Effector CD8-positive, alpha-beta T cell (primary cell): Measurements from ENCODE around the gene MOG.
A peak's percentile ranks its signal among the peaks of the same experiment; 100 is the strongest.

Experiments
- DNase-seq: peaks from one replicate; lab custom pipeline; 2025; lab: John Stamatoyannopoulos, UW
- total RNA-seq, 4 experiments: gene quantifications; one replicate each; lab custom pipeline; 2026; lab: John Stamatoyannopoulos, UW

MOG gene
- 0 reads per million in 4 experiments for total RNA-seq

DNA sequence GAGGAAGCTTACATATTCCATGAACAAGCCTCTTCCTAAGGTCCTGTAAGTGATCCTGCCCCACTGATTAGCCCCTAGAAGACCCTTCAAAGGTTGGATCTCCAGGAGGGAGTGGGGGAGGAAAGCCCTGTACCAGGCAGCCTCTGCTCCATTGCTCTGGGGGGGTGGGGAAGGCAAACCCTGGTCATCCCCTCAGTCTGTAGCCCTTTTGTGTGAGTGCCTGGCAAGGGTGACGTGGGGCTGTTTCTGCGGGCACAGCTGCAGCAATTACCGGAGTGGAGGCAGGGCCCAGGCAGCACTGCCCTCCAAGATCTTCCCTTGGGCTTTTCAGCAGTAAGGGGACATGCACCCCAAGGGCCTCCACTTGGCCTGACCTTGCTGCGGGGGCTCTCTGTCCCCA is at the start of gene MOG:
TSS of gene MOG (plus strand) at position 295 of the 400 bp plus-strand sequence. CDS start 118 bp downstream, outside the sequence.
- DNase-seq = no peak

DNA sequence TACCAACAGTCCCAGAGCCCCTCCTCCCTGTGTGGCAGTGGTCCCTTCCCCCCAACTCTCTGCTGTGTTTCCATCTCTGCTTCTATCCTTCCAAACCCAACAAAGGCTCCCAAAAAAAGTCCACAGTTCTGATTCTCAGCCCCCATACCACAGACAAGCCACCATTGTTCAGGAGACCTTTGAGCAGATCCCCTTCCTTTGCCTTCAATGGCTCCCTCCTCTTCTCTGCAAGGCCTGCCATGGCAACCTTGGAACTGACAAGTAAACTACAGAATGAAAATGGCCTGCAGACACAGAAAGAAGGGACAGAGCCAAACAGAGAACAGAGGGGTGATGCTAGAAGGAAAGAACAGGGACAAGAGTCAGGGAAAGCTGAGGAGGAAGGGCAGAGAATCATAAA is 48.8 kb upstream of the MOG start:
- DNase-seq = no peak

DNA sequence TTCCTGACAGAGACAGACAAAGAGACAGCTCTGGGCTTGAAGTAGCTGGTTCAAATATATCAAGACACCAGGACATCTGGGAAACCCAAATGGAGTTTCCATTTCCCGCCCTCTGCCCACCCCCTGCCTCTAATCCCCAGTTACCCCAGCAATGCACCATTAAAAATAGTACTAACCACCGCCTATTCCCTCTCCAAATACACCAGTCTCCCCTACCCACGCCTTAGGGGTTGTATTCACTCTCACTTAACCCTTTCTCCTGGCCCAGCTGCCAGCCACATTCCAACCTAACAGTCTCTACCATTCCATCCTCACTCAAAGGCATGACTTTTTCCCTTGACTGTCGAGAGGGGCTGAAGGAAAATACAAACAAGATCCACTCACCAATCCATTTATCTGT is 46.4 kb upstream of the MOG start:
- DNase-seq = no peak

DNA sequence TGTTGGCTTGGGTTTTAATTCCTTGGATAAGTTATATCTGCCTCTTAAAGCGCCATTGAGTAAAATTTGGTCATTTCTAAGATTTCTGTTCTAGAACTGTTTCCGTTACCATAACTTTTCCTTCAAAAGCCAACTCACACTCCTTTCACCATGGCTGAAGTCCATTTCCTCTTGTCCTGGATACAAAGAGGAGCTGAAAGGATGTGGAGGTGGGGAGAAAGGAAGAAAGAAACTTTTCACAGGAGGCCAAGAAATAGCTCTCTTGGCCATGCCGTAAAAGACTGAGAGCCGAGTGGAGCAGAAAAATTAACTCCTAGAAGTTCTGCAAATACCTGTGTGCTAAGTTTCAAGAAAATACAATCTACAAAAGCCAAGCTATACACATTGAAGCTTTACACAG is 45.5 kb upstream of the MOG start:
- DNase-seq = no peak

DNA sequence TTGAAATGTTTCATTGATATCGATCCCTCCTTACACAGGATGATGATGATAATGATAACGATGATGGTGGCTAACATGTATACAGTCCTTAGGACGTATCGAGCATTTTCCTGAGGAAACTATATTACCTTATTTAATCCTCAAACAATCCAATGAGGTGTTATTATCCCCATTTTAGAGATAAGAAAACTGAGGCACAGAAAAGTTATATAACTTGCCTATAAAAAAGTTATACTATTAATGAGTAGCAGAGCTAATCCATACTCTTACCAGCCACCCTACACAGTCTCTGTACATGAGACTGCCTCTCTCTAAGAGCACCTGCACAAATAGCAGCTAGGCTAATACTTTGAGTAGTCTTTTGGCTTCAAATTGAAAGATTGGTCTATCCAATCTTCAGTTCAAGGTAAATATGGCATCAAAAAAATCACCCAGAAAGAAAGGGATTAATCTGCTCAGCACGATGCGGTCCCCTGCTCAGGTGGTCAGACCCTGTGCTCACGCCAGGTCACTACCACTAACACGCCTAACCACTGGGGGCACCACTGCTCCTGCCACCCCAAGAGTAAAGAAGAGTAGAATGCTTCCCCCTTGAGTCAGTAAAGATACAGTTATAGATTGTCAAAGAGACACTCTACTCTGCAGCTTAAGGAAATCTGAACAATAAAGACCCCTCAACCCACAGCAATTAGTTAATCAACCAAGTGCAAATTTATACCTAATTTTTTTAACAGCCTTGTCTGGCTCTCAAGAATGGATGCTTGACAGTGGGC is 38.9 kb upstream of the MOG start:
- no peak for DNase-seq

DNA sequence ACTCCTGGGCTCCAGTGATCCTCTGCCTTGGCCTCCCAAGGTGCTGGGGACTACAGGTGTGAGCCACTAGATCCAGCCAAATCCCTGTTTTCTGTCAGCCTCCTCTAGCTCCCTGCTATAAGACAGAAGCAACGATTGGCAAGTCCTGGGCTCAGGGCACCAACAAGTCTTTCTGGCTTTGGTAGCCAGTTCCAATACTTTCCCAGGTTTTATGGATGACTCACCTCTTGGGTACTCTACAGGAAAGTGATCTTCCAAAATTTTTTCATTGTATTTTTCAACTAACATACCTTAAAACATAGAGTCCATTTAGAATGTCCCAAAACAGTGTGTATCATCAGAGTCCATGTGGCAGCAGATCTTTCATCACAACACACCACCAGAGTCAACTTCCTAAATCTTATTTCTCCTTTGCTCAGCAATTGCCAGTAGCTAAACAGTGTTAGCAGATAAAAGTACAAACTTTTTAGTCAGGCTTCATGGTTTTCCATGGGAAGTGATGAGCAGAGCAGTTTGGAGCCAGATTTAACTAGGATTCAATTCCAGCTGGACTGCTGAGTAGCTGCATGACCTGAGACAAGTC is 37.2 kb upstream of the MOG start:
- no peak for DNase-seq

DNA sequence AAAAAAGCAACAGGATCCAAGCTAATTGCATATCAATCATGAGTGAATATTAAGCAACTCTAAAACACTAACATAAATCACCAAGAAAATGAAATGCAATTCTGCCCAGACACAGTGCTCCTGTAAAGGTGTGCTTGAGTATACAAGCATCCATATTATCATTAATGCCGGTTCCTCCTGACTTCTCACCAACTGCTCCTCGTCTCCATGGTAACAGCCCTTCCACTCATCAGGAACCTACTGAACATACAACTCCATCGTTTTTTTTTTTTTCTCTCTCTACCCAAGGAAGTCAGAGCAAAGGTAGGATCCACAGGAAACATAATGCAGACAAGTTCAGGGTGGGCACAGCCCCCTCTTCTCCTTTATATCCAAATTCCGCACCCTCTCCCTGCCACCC is 36.3 kb upstream of the MOG start:
- no peak for DNase-seq

DNA sequence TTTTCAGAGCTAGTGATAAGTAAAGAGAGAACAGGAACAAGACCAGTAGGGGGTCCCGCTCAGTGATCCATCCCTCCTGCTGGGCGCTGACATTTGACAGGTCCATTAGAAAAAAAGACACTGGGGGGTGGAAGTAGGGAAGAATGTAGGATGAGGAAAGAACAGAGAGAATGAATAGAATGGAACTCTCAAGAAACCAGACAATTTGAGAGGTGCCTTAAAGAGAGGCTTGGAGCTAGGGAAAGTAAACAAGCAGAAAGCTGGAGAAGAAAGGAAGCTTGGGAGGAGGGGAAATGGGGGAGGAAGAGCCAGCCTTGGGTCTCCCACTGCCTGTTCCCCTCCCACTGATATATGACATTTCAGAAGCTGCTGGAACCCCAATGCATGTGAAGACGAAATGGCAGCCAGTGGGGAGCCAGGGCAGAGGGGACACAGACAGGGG is 32.4 kb upstream of the MOG start:
- no peak for DNase-seq

DNA sequence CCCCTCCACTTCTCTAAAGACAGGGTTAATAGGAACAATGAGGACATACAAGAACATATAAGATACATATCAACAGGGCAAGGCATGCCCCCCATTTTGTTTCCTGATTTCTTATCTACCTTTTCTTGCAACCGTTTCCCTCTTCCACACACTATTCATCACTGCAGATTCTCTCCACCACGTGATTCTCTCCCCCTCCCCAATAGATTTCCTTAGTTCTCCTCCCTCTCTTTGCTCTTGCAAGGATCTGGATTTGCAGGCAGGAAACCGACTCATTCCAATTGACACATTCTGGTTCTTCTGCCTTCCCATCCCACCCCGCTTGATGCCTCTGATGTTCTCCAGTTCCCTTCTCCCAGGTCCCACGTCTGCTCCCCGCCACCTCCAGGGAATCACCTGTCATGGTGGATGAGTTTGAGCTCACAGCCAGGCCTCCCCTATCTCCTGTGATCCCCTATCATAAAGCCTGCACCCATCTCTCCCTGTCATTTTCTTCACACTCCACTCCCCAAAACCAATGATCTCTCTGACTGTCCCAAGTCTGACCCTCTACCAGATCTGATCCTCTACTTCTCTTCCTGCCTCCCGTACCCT is 31.5 kb upstream of the MOG start:
- no peak for DNase-seq

DNA sequence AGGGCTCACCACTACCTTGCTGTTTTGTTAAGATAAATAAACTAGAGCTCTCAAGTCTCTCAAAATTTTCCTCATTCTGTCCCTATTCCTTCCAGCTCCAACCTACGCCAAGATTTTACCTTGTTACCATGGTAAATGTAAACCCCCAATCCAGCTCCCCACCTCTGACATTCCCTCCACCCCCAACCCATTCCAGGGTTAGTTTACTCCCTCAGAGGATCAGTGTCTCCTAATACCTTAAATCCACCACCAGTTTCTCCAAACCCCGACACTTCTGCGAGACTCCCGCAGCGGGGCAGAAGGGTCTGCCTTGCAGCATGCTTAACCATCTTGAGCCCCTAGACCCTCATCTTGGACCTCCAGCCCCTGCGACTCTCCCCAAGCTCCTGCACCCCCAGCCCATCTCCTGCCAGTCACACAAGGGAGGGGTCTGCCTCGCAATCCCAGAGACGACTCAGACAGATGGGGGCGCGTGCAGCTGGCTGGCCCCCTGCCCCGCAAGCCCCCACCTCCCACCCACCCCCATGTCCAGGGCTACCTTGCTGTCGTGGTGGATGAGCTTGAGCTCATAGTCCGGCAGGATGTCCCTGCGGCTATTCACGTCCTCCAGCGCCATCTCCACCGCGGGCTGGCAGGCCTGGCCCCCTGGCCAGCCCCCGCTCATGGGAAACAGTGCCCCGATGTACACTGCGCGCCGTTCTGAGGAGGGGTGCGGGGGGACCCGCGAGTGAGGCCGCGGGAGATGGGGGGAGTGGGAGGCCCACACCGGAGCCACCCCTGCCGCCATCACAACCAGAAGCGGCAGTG is 29.7 kb upstream of the MOG start:
- DNase-seq = no peak

DNA sequence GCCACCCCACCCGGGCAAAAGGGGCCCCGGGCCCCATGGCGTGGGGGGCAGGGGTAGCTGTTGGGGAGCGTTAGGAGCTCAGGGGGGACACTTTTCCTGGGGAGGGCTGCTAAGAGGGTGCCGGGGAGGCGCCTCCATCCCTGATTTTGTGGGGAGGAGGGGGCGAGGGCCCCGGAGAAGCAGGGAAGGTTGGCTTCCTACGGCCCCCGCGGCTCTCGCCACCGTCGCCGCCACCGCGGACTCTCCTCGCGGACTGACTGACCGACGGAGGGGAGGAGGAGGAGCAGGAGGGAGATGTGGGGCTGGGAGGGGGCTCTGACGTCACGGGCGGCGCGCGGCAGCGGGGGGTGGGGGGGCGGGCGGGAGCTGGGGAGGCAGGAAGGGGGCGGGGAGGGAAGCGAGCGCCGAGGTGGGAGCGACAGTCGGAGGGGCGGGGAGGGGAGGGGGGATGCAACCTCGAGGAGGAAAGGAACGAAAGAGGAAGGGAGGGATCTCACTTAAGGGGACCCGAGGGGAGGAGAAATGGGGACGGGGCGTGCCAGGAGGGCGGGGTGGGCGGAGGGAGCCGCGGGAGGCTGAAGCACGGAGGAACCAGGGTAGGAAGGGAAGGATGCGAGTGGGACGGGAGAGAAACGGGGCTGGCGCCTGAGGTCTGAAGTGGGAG is 29.0 kb upstream of the MOG start:
- peak; percentile 54 for DNase-seq

DNA sequence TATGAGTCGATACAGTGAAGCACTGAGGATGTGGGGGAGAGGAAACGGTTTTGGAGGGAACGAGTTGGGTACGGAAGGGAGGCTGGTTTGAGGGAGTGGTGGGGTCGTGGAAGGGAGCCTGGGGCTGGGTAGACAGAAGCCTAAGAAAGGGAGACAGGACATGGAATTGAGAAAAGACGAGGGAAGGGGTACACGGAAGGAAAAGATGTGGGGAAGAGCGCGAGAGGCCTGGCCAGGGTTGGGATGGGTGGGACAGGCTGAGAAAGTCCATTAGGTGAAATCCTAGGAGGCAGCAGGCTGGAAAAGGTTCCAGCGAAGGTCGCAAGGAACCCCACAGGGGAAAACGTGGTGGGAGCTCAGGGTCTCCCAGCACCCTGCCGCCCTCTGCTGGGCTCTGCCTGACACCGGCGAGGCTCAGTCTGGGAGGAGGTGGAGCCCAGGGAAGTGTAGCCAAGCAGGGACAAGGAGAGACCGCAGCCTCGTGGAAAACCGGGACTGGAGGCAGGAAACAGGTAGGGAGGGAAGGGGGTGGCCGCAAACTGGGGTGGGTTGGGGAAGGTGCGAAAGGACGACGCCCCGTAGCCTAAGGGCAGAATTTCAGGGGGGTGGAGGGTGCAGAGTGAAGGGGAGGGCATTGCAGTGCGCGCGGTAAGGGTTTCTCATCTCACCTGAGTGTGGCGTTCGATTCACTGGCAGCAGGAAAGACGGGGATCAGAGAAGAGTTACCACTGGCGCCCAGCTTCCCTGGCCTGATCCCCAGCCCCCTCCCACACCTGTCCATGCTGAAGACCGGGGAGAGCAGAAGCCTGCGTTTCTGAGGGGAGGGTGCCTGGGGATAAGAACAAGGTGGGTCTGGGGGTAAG is 28.2 kb upstream of the MOG start:
- DNase-seq = peak; percentile 35

DNA sequence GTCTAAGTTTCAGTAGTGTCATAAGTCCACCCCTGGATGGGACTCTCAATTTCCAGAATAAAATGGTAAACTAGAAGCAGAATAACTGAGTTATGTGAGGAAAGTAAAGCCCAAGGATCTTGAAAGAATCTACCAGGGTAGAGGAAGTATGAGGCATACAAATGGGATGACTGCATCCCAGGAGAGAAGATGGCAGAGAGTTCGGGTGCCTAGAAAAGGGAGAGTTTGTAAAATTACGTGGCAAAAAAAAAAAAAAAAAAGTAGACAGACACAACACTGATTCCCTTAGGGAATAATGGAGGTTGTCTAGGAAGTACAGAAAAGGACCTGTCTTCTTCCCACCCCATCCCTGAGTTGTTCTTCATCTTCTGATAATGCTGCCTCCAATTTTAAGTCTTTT is 27.3 kb upstream of the MOG start:
- DNase-seq = no peak

DNA sequence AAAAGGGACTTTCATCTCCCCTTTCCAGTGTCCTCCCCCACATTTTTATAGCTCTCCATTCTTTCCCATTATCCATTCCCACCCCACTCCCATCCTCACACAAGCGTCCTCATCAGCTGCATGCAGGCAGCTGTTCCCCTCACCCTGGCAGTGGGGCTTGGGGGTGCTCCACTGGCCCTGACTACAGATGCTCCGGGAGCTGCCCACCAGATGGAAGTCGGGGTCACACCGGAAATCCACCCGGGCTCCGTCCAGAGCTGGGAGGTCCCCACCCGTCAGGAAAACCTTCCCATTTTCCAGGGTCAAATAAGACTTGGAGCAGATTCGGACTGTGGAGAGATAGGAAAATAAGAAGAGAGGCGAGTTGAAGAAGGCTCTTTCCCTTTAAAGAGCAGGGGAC is 26.6 kb upstream of the MOG start:
- no peak for DNase-seq

DNA sequence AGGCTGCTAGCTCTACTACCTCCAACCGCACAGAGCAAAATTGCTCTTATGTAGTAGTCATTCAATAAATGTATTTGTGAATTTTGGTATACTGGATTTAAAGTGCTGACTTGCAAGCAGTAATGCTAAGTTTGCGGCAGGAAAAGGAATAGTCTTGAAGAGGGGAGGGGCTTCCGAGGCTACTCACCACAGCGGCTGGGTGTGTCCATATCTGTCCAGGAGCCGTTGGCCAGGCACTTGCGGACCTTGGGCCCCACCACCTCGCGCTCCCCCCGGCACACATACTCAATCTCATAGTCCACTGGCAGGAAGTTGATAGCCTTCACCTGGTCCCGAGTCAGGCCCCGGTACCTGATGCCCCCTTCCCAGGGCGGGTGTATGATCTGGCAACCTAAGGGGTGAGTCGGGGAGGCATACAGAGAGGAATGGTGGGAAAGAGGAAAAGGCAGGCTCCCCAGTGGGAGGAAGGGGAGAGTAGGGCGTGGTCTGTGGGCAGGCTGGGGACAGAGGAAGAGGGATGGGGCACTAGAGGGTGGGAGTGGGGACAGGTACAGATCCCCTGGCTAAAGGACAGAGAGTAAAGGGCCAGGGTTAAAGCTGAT is 25.6 kb upstream of the MOG start:
- DNase-seq = no peak

DNA sequence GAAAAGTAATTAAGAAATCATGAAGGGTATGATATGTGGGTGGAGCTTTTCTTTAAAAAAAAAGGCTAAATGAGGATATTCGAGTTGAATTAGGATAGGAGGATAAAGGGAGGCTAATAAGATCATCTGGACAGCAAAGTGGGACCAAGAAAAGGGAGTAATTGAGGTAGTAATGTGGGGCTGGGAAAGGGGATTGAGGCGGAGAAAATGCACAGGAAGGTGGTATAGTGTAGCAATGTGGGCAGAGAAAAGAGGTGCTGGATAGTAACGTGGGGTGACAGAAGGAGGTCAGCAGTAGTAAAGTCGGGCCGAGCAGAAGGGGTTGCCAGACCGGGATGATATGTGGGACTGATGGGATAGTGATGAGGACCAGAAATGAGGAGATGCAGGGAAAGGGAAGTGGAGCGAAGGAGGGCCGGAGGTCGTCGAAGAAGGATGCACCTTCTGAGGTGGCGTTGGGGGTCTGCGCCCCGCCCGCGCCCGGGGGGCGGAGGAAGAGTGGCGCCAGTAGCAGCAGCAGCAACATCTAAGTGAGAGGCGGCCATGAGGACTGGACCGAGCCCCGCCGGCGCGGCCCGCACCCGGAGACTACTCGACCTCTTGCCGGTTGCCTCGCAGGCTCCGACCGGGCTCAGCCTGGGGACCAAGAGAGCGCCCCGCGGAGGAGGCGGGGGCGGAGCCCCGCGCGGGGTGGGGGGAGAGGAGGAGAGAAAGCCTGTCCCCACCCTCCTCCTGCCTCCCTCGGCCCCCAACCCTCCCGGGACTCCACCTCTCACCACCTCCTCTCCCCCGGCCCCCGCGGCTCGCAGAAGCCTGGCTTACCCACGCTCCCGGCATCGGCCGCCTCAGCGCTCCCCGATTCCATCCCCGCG is 24.8 kb upstream of the MOG start:
- DNase-seq = peak; percentile 63

DNA sequence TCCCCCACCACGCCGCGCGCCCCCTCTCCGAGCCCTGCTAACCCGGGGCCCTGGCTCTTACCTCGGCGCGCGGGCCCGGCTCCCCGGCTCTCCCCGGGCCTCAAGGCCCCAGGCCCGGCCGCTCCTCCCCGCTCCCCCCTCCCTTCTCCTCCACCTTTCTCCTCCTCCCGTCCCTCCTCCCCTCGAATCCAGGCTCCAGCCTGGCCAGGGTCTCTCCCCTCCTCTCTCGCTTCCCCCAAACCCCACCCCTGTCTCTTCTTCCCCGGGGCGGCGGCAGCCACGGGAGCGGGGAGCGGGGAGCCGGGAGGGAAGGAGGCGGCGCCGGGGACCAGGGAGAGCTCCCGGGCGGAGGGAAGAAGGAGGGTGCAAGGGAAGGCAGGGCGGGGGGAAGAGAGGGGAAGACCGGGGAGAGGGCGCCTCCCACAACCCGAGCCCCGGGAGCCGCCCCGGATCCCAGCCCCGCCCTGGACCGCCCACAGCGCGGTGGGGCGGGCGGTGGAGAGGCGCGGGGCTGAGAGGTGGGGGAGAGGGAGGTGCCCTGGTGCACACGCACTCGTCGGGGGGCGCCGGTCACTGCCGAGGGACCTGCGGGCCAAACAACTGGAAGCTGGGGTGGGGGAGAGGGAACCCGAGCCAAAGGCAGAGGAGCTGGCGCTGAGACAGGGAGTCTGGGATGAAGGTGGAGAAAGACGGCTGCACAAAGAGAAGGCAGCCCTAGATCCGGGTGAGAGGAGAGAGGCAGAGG is 23.9 kb upstream of the MOG start, which contains the start of gene GABBR1:
TSS of gene GABBR1 (minus strand) at position 395 of the 745 bp plus-strand sequence. CDS start 798 bp downstream, outside the sequence.
- DNase-seq = peak; percentile 62

DNA sequence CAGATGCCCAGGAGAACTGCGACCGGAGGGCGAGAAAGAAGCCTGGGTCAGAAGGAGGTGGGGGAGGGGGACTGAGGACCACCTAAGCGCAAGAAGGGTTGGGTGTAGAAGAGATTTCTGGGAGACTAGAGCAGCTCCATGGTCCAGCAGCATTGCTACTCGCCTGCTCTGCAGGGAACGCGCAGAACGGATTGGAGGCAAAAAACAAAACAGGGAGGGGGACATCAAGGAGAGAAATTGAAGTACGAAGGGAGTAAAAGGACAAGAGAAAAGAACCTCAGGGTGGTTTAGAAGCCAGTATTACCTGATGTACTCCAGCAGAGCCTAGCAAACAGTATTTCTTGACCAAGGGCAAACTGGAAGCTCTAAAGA is 23.4 kb upstream of the MOG start:
- no peak for DNase-seq

DNA sequence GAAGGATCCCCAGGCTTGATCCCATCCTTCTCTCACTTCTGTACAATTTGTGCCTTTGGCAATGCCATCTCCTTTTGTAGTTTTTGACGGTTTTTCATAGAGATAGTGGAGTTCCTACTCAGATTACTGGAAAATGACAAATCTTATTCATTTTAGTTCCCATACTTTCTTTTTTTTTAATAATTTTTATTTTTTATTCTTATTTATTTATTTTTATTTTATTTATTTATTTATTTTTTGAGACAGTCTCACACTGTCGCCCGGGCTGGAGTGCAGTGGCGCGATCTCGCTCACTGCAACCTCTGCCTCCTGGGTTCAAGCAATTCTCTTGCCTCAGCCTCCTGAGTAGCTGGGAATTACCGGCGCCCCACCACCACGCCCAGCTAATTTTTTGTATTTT is 19.6 kb upstream of the MOG start:
- DNase-seq = no peak
